Activated T-helper 9 cell treated with anti-CD3 and anti-CD28 coated beads, Interleukin-2, amount 50 U/mL, for 16 hours (primary cell): ENCODE results near the gene PAGE2B.
"Not testable (repeated sequence)": the region's sequence is repeated elsewhere in the genome, so short reads cannot be mapped to it uniquely, and the experiment has no call there.

Source experiments
- DNase-seq: peaks from one replicate; pipeline ENCODE4 v3.0.0-alpha.2; 2020; ENCODE audit warnings: low read depth

Gene PAGE2B

DNA sequence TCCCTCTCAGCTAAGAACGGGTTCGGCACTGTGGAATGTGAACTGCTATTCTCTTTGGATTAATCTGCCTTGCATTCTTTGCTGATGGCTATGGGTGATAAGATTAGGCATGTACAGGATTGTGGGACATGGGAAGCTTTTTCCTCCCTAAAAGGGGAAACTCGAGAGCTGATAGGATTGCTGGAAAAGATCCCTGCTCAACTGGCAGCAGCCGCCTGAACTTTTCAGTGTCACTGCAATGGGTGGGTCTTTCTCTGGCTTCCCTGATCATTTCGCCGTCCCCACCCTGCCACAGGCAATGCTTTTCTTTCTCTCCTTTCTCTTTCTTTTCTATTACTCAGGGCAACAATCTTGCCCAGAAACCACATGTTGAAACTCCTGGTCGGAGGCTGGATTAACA, 34.5 kb downstream of the PAGE2B start:
- DNase-seq, result no peak

DNA sequence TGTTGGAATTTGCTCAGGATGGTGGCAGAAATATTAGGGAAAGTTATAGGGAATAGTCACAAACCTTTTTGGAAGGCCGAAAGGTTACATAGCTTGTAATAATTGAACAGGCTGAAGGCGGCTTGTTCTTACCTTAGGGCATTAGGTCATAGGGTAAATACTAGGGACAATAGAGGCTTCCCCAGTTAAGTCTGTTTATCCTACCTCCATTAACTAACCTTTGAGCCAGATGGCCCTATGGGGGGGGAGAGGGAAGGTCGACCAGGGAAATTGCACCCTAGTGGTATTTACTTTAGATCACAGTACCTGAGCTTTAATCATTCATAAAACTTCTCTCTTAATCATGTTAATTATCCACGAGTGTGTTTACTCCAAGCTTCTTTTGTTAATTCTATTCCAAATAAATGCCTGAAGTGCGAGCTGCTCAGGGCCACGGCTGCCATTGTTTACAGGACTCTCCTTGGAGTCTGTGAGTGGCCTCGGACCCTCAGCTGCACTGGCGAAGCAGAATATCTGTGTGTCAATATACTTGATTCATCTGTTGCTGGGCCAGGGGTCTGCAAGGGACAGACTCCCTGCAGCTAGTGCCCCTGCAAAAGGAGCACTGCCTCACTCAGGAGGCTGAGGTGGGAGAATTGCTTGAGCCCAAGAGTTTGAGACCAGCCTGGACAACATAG, 36.9 kb downstream of the PAGE2B start:
- DNase-seq, result no peak

DNA sequence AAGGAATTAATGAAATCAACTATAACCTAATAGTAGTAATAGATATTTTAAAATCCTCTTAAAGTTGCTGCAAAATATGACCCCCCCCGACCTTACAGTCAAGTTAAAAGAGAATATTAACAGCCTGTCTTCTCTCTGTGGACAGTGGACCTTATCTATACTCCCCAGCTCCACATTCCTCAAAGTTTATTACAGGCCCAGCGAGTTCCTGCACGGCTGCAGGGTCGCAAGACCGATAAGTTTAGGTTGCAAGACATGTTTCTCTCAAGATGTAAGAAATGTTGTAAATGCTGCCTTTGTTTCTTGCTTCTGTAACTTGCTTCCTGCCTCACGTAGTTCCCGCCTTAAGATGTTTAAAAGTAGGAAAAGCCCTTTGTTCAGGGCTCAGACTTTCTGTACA, 41.8 kb downstream of the PAGE2B start:
- not testable (repeated sequence) for DNase-seq

DNA sequence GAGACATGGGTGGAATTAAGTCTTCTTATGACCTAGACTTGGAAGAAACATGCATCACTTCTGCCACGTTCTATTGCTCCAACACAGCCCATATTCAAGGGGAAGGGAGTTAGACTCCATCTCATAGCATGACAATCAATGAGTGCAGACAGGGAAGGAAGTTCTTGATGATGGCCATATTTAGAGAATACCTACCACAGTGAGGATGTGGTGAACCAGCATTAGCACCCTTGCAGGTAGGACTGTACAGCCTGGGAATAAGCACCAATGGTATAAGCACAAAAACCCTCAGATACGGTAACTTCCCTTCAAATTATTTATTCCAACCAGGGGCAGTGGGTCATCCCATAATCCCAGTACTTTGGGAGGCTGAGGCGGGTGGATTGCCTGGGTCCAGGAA, 43.7 kb downstream of the PAGE2B start:
- no peak for DNase-seq

DNA sequence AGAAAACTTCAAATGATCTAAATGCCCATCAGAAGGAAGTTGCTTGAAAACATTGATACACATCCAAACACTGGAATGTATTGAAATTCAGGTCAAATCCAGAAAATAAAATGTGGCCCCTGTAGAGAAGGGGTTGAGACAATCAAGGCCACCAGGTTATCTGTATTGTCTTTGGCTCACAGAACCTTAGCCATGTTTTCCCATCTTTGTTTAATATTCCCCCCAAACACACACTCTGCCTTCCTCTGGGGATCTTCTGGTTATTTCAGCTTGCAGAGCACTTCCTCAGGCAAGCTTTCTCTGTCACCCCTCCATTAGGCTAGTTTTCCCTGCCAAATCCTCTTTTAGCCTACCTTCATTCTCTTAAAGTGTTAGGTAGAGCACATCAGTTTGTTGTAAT, 44.4 kb downstream of the PAGE2B start:
- no peak for DNase-seq

DNA sequence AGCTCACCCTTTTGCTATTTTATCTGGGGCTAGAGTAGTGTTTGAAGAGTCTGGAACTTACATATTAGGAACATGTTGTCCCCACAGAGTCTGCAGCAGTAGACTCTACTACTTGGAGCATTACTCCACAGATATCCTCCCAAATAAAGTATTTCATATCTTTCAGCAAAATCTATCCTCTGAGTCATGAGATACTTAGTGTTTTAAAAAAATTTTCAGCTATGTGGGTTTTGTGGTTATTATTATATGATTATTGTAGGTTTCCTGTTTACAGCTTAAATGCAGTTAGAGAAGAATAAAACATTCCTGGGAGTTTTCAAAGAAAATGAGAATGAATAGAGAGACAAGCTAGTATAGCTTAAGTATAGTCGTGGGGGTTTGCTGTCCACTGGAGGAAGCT, 44.9 kb downstream of the PAGE2B start:
- DNase-seq, result no peak

DNA sequence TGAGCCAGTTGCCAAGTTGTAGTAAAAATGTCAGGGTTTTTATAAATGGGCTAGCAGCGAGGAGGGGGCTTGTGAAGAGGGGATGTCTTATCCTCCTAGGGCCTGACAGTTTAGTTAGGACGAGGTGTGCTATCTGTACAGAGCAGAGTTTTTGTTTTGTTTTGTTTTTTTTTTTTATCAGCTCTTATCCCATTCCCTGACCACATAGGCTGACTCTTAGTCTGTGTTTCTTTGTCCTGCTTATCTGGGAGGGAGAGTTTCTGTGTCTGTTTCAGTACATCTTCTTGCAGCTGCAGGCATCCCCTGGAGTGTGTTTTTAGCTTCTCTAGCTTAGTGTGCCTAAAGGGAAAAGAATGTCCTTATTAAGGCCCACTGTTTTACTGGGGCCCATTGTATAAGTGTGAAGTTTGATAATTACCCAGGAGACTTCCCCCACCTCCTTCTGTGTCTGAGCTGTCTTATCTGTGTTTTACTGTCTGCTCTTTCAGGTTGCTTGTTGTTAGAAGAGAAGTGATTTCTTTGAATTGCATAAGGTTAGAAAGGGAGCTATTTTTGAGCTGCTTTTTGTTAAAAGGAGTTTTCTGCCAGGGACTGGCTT, 46.0 kb downstream of the PAGE2B start:
- no peak for DNase-seq

DNA sequence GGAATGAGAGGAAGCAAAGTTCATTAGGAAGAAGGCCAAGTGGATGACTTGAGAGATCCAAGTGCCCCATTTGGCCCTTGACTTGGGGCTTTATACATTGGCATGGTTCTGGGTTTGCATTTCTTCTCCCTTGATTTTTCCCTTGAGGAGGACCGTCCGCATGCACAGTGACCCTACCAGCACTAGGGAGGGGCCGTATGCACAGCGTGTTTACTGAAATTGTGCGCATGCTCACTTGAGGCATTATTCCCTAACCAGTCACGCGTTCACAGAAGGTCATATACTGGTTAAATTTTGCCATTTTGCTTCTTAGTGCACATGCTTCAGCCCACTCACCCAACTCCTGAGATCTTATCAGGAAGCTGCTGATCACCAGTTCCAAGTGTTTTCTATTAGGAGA, 49.1 kb downstream of the PAGE2B start:
- no peak for DNase-seq

DNA sequence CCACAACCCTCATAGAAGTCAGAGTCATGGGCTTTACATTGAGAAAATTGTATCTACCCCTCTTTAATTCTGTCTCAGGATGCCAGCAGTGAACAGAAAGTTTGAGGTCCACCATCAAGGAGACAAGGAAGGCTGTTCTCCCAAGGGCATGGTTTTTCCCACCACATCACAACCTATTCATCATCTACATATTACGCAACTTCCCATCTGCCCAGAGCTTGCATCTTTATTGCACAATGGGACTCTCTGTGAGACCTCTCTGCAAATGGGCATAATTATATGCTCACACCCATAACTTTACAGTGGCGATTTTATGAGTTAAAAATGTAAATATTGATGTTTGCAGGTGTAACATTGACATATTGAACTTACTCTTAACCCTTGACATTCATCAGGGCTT, 52.9 kb downstream of the PAGE2B start:
- DNase-seq, result no peak
